Endothelial cell (in vitro differentiated cells): ENCODE results near the gene MACF1. TPM values are rescaled to one million over a fixed set of nuclear protein-coding genes. Genes with fewer than 3 reads are reported as not detected.
"Not testable (repeated sequence)": the region's sequence is repeated elsewhere in the genome, so short reads cannot be mapped to it uniquely, and the experiment has no call there.

Experiments
- DNase-seq: peaks from one replicate; pipeline ENCODE4 v3.0.0; 2021; ENCODE audit warnings: low spot score
- H3K27ac Mint-ChIP-seq: one replicate; pipeline ENCODE4 v1.8.0; 2021; ENCODE audit warnings: mixed read lengths, inconsistent platforms; ENCODE audit not compliant: unreplicated experiment
- H3K27me3 Mint-ChIP-seq: one replicate; pipeline ENCODE4 v1.8.0; 2021; ENCODE audit warnings: mild to moderate bottlenecking, moderate library complexity, mixed read lengths, inconsistent platforms; ENCODE audit not compliant: unreplicated experiment
- H3K36me3 Mint-ChIP-seq: one replicate; pipeline ENCODE4 v1.8.0; 2021; ENCODE audit warnings: mild to moderate bottlenecking, low read depth, mixed read lengths, inconsistent platforms; ENCODE audit not compliant: unreplicated experiment
- H3K4me1 Mint-ChIP-seq: one replicate; pipeline ENCODE4 v1.8.0; 2021; ENCODE audit warnings: mild to moderate bottlenecking, mixed read lengths, inconsistent platforms; ENCODE audit not compliant: unreplicated experiment
- H3K4me3 Mint-ChIP-seq: one replicate; pipeline ENCODE4 v1.8.0; 2021; ENCODE audit warnings: mild to moderate bottlenecking, mixed read lengths, inconsistent platforms; ENCODE audit not compliant: unreplicated experiment
- H3K9me3 Mint-ChIP-seq: one replicate; pipeline ENCODE4 v1.8.0; 2021; ENCODE audit warnings: mixed read lengths, inconsistent platforms; ENCODE audit not compliant: unreplicated experiment
- CTCF ChIP-seq: fragments of 200-600 bp; sonication (generic); IDR thresholded peaks from one replicate; pipeline ENCODE4 v1.5.0; 2021; ENCODE audit warnings: antibody characterized with exemption; ENCODE audit not compliant: unreplicated experiment
- total RNA-seq: library from RNA; stranded (reverse); fragmentation: NEBNext Ultra II Directional; extraction: Animal tissue kit (Norgen Biotek cat#: 25700); gene quantifications from one replicate; pipeline ENCODE4 v1.2.1, GENCODE V29; 2021; ENCODE audit not compliant: unreplicated experiment

Gene MACF1
- total RNA-seq, 1 donor from 2014 or later, result 511 TPM

GRCh38 chr1:39445573-39445972 lies 241.1 kb downstream of the MACF1 start:
- no peak for DNase-seq
- H3K27me3 Mint-ChIP-seq, result peaks cover 3% of the 10 kb centered on the region
- TF ChIP-seq CTCF, result no peak
- no peaks in the 10 kb centered on the region for H3K9me3 Mint-ChIP-seq
- H3K4me3 Mint-ChIP-seq, result peak overlapping the region; percentile 24
- peaks cover 54% of the 10 kb centered on the region for H3K36me3 Mint-ChIP-seq
- H3K27ac Mint-ChIP-seq, result no peak overlapping the region
- H3K4me1 Mint-ChIP-seq, result peaks cover 11% of the 10 kb centered on the region

- no peak for DNase-seq
- Mint-ChIP-seq H3K36me3 (peaks cover 57% of the 10 kb centered on the region), H3K27ac (peak overlapping the region; percentile 55), H3K4me1 (peaks cover 11% of the 10 kb centered on the region), H3K27me3 (peaks cover 6% of the 10 kb centered on the region), H3K9me3 (no peaks in the 10 kb centered on the region), H3K4me3 (no peak overlapping the region)
- no peak for TF ChIP-seq CTCF
Measured at GRCh38 chr1:39446986-39447567, 242.6 kb downstream of the MACF1 start.

GRCh38 chr1:39450041-39450440 lies 245.5 kb downstream of the MACF1 start:
- not testable (repeated sequence) for H3K27me3 Mint-ChIP-seq, H3K4me3 Mint-ChIP-seq, H3K27ac Mint-ChIP-seq

GRCh38 chr1:39450956-39451606 lies 246.6 kb downstream of the MACF1 start:
- H3K27ac Mint-ChIP-seq, result peak overlapping the region; percentile 31
- no peak for DNase-seq

More at GRCh38 chr1:39450041-39450440, 245.5 kb downstream of the MACF1 start:
- H3K4me1 Mint-ChIP-seq, result peaks cover 16% of the 10 kb centered on the region
- not testable (repeated sequence) for H3K9me3 Mint-ChIP-seq, DNase-seq
- H3K36me3 Mint-ChIP-seq, result peaks cover 48% of the 10 kb centered on the region

GRCh38 chr1:39452081-39452480 lies 247.6 kb downstream of the MACF1 start:
- Mint-ChIP-seq H3K27ac (no peak overlapping the region), H3K9me3 (no peaks in the 10 kb centered on the region), H3K4me3 (no peak overlapping the region), H3K36me3 (peaks cover 58% of the 10 kb centered on the region), H3K27me3 (peaks cover 5% of the 10 kb centered on the region), H3K4me1 (peaks cover 13% of the 10 kb centered on the region)
- no peak for DNase-seq
- TF ChIP-seq CTCF, result no peak

More at GRCh38 chr1:39450956-39451606, 246.6 kb downstream of the MACF1 start:
- H3K4me1 Mint-ChIP-seq, result peaks cover 18% of the 10 kb centered on the region
- peaks cover 5% of the 10 kb centered on the region for H3K27me3 Mint-ChIP-seq
- H3K9me3 Mint-ChIP-seq, result no peaks in the 10 kb centered on the region
- peaks cover 51% of the 10 kb centered on the region for H3K36me3 Mint-ChIP-seq
- H3K4me3 Mint-ChIP-seq, result peak overlapping the region; percentile 40
- no peak for TF ChIP-seq CTCF
